Measurements from ENCODE around the gene TIMM10.

TIMM10 gene

GRCh38 chr11:57504511-57504910, 26.0 kb downstream of the TIMM10 start:
- H3K27ac ChIP-seq: no peak overlapping the region
- TF ChIP-seq ZFX (IDR thresholded peaks at IDR 0.05; ENCODE audit: borderline replicate concordance) (no peak), CTCF (IDR thresholded peaks at IDR 0.05) (no peak)

GRCh38 chr11:57502870-57503269, 27.7 kb downstream of the TIMM10 start:
- peak overlapping the region; percentile 51 for H3K27ac ChIP-seq
- TF ChIP-seq ZFX (IDR thresholded peaks at IDR 0.05; ENCODE audit: borderline replicate concordance) (no peak), CTCF (IDR thresholded peaks at IDR 0.05) (no peak)

GRCh38 chr11:57502376-57502775, 28.2 kb downstream of the TIMM10 start:
- TF ChIP-seq ZFX (IDR thresholded peaks at IDR 0.05; ENCODE audit: borderline replicate concordance) (no peak), CTCF (IDR thresholded peaks at IDR 0.05) (no peak)

GRCh38 chr11:57501953-57502352, 28.6 kb downstream of the TIMM10 start:
- peak overlapping the region; percentile 51 for H3K27ac ChIP-seq
- TF ChIP-seq CTCF (IDR thresholded peaks at IDR 0.05) (no peak), ZFX (IDR thresholded peaks at IDR 0.05; ENCODE audit: borderline replicate concordance) (no peak)

More at GRCh38 chr11:57502376-57502775, 28.2 kb downstream of the TIMM10 start:
- peak overlapping the region; percentile 51 for H3K27ac ChIP-seq

GRCh38 chr11:57500926-57501325, 29.6 kb downstream of the TIMM10 start:
- TF ChIP-seq CTCF (IDR thresholded peaks at IDR 0.05) (no peak), ZFX (IDR thresholded peaks at IDR 0.05; ENCODE audit: borderline replicate concordance) (no peak)

GRCh38 chr11:57500515-57500914, 30.0 kb downstream of the TIMM10 start:
- peak overlapping the region; percentile 71 for H3K27ac ChIP-seq
- TF ChIP-seq CTCF (IDR thresholded peaks at IDR 0.05): no peak
- no peak for TF ChIP-seq ZFX (IDR thresholded peaks at IDR 0.05; ENCODE audit: borderline replicate concordance)

More at GRCh38 chr11:57500926-57501325, 29.6 kb downstream of the TIMM10 start:
- no peak overlapping the region for H3K27ac ChIP-seq

GRCh38 chr11:57499983-57500461, 30.5 kb downstream of the TIMM10 start:
- TF ChIP-seq ZFX (IDR thresholded peaks at IDR 0.05; ENCODE audit: borderline replicate concordance) (no peak), CTCF (IDR thresholded peaks at IDR 0.05) (no peak)
- peak overlapping the region; percentile 71 for H3K27ac ChIP-seq

Measured in 22Rv1 (cell line).